Ecto neural progenitor cell (in vitro differentiated cells): ENCODE results near the gene ALDH3B1.
"Not testable (repeated sequence)": the region's sequence is repeated elsewhere in the genome, so short reads cannot be mapped to it uniquely, and the experiment has no call there.

ENCODE experiments used
- DNase-seq: peaks from one replicate; pipeline ENCODE4 v3.0.0-alpha.2; 2018; ENCODE audit warnings: low spot score

ALDH3B1 gene

GRCh38 chr11:68010090-68011041, at the start of gene ALDH3B1:
TSS of gene ALDH3B1 (plus strand) at chr11:68010327. CDS start at chr11:68015298, 4,971 bp downstream.
- DNase-seq = peak; percentile 74

GRCh38 chr11:67963217-67963616, 46.9 kb upstream of the ALDH3B1 start:
- not testable (repeated sequence) for DNase-seq

- not testable (repeated sequence) for DNase-seq
Measured at GRCh38 chr11:67963879-67964278, 46.2 kb upstream of the ALDH3B1 start.

- DNase-seq = not testable (repeated sequence)
Measured at GRCh38 chr11:67964746-67965145, 45.4 kb upstream of the ALDH3B1 start.

GRCh38 chr11:67965830-67966348, 44.2 kb upstream of the ALDH3B1 start:
- DNase-seq = not testable (repeated sequence)

GRCh38 chr11:67974746-67975145, 35.4 kb upstream of the ALDH3B1 start:
- not testable (repeated sequence) for DNase-seq

- DNase-seq = not testable (repeated sequence)
Measured at GRCh38 chr11:67978766-67979418, 31.2 kb upstream of the ALDH3B1 start.

- not testable (repeated sequence) for DNase-seq
Measured at GRCh38 chr11:67981226-67981625, 28.9 kb upstream of the ALDH3B1 start.

- not testable (repeated sequence) for DNase-seq
Measured at GRCh38 chr11:67982255-67982857, 27.8 kb upstream of the ALDH3B1 start.

GRCh38 chr11:67983951-67984350, 26.2 kb upstream of the ALDH3B1 start:
- DNase-seq = no peak

GRCh38 chr11:67985302-67985701, 24.8 kb upstream of the ALDH3B1 start:
- not testable (repeated sequence) for DNase-seq

GRCh38 chr11:67990546-67991346, 19.4 kb upstream of the ALDH3B1 start:
- DNase-seq = peak; percentile 66

- not testable (repeated sequence) for DNase-seq
Measured at GRCh38 chr11:67991347-67992121, 18.6 kb upstream of the ALDH3B1 start.

- peak; percentile 59 for DNase-seq
Measured at GRCh38 chr11:67993821-67994220, 16.3 kb upstream of the ALDH3B1 start.

- DNase-seq = not testable (repeated sequence)
Measured at GRCh38 chr11:67994387-67994786, 15.7 kb upstream of the ALDH3B1 start.

GRCh38 chr11:67995129-67995528, 15.0 kb upstream of the ALDH3B1 start:
- DNase-seq = peak; percentile 32

GRCh38 chr11:67995579-67995978, 14.5 kb upstream of the ALDH3B1 start:
- peak; percentile 25 for DNase-seq

- peak; percentile 36 for DNase-seq
Measured at GRCh38 chr11:67996051-67996450, 14.1 kb upstream of the ALDH3B1 start.

- peak; percentile 88 for DNase-seq
Measured at GRCh38 chr11:67996622-67997474, 13.3 kb upstream of the ALDH3B1 start.
